ENCODE measurements around the gene OVOL2.
"Not testable (repeated sequence)": the region's sequence is repeated elsewhere in the genome, so short reads cannot be mapped to it uniquely, and the experiment has no call there.

Gene OVOL2

GRCh38 chr20:18056174-18057100 is 1.3 kb downstream of the OVOL2 start:
- DNase-seq, result no peak

- DNase-seq, result no peak
Observed at GRCh38 chr20:18055261-18055660, 2.5 kb downstream of the OVOL2 start.

GRCh38 chr20:18052856-18053255 is 4.9 kb downstream of the OVOL2 start:
- no peak for DNase-seq

- no peak for DNase-seq
Observed at GRCh38 chr20:18050628-18051027, 7.1 kb downstream of the OVOL2 start.

GRCh38 chr20:18048176-18048575 is 9.5 kb downstream of the OVOL2 start:
- DNase-seq, result no peak

- no peak for DNase-seq
Observed at GRCh38 chr20:18046535-18046934, 11.2 kb downstream of the OVOL2 start.

GRCh38 chr20:18042229-18042628 is 15.5 kb downstream of the OVOL2 start:
- no peak for DNase-seq

- no peak for DNase-seq
Observed at GRCh38 chr20:18041462-18041861, 16.3 kb downstream of the OVOL2 start.

- DNase-seq, result no peak
Observed at GRCh38 chr20:18039063-18039462, 18.7 kb downstream of the OVOL2 start.

- no peak for DNase-seq
Observed at GRCh38 chr20:18034039-18034438, 23.7 kb downstream of the OVOL2 start.

GRCh38 chr20:18032977-18033892 is 24.5 kb downstream of the OVOL2 start:
- DNase-seq, result no peak

- no peak for DNase-seq
Observed at GRCh38 chr20:18031888-18032509, 25.7 kb downstream of the OVOL2 start.

GRCh38 chr20:18031050-18031449 is 26.7 kb downstream of the OVOL2 start:
- no peak for DNase-seq

GRCh38 chr20:18030020-18030419 is 27.7 kb downstream of the OVOL2 start:
- DNase-seq, result no peak

- DNase-seq, result not testable (repeated sequence)
Observed at GRCh38 chr20:18027011-18027410, 30.7 kb downstream of the OVOL2 start.

GRCh38 chr20:18024606-18025127 is 33.0 kb downstream of the OVOL2 start:
- no peak for DNase-seq

GRCh38 chr20:18020931-18021330 is 36.8 kb downstream of the OVOL2 start:
- DNase-seq, result no peak

- DNase-seq, result no peak
Observed at GRCh38 chr20:18019068-18019467, 38.6 kb downstream of the OVOL2 start.

- DNase-seq, result no peak
Observed at GRCh38 chr20:18018100-18018499, 39.6 kb downstream of the OVOL2 start.

- DNase-seq, result no peak
Observed at GRCh38 chr20:18016772-18017171, 40.9 kb downstream of the OVOL2 start.

GRCh38 chr20:18014411-18014810 is 43.3 kb downstream of the OVOL2 start:
- no peak for DNase-seq

GRCh38 chr20:18012901-18013300 is 44.8 kb downstream of the OVOL2 start:
- no peak for DNase-seq
